GM18505 (cell line): ENCODE measurements around the gene VWA5B1.

Experiments used
- ATAC-seq: cut with Tn5 transposase; IDR thresholded peaks from one replicate; pipeline ENCODE4 v1.9.1; 2021; ENCODE audit not compliant: unreplicated experiment
- POLR2A ChIP-seq: IDR thresholded peaks from 4 replicates; pipeline ENCODE4 v1.6.1; 2011; ENCODE audit warnings: borderline replicate concordance; ENCODE audit not compliant: insufficient read depth, insufficient read length; ENCODE audit errors: extremely low read depth

VWA5B1 gene, protein sequence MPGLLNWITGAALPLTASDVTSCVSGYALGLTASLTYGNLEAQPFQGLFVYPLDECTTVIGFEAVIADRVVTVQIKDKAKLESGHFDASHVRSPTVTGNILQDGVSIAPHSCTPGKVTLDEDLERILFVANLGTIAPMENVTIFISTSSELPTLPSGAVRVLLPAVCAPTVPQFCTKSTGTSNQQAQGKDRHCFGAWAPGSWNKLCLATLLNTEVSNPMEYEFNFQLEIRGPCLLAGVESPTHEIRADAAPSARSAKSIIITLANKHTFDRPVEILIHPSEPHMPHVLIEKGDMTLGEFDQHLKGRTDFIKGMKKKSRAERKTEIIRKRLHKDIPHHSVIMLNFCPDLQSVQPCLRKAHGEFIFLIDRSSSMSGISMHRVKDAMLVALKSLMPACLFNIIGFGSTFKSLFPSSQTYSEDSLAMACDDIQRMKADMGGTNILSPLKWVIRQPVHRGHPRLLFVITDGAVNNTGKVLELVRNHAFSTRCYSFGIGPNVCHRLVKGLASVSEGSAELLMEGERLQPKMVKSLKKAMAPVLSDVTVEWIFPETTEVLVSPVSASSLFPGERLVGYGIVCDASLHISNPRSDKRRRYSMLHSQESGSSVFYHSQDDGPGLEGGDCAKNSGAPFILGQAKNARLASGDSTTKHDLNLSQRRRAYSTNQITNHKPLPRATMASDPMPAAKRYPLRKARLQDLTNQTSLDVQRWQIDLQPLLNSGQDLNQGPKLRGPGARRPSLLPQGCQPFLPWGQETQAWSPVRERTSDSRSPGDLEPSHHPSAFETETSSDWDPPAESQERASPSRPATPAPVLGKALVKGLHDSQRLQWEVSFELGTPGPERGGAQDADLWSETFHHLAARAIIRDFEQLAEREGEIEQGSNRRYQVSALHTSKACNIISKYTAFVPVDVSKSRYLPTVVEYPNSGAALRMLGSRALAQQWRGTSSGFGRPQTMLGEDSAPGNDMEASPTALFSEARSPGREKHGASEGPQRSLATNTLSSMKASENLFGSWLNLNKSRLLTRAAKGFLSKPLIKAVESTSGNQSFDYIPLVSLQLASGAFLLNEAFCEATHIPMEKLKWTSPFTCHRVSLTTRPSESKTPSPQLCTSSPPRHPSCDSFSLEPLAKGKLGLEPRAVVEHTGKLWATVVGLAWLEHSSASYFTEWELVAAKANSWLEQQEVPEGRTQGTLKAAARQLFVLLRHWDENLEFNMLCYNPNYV

DNA sequence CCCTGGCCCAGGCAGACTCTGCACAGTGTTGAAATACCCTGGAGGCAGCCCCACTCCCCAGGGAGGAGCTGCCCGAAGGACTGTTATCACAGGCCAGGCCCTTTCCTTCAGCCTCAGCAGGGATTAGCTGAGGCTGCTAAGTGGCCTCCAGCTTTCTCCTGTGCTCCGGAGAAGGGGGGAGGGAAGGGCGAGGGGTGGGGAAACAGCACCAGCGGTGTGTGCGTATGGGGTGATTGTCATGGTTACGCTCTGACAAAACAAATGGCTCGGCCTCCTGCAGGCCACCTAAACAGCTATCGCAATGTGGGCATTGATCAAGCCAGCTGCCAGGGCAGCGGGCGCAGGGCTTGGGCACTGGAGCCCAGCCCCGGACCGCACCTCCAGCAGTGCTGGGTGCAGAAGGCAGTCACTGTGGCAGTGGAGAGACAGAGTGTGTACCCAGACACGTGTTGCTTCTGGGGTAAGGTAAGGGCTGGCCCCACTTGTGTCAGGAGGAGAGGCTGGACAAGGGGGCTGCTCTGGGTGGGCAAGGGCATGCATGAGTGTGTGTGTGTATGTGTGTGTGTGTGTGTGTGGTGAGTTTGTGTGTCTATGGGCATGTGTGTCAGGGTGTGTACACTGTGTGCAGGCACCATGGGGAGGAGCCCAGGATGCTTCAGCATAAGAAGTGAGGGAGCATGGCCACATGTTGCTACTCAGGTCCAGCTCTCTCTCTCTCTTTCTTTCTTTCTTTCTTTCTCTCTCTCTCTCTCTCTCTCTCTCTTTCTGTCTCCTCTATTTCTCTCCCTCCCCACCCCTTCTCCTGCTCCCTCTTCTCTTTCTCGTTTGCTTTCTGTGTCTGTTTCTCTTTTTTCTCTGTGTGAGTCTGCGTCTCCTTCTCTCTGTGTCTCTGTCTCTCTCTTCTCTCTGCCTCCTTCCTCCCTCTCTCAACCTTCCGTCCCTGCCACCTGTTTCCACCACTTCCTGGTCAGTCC, at the start of gene VWA5B1:
TSS of gene VWA5B1 (plus strand) at position 252 of the 974 bp plus-strand sequence. CDS start 19,727 bp downstream, outside the sequence.
- no peak for ATAC-seq
- no peak for TF ChIP-seq POLR2A

DNA sequence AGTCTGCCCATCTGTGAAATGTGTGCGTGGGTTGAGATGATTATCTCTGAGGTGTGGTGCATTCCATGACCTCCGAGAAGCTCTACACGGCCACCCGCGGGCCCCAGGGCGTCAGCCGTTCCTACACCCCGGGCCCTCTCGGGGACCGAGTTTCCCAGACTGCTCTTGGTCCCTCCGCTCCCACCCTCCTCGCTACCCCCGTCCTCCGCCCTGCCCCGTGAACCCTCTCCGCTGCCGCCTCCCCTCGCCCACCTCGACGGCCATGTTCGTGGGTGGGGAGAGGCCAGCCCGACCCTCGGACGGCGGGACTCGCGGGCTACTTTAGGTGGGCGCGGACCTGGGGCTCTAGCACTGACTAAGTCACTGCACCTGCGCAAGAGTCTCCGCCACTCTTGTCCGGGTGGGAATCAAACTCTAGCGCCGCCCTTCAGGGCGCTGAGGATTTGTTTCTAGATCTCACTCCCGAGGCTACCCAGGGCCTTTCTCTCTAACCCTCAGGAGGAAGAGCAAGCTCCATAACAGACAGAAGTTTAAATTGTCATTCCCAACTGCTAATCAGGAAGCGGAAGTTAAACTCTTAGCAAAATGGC, 47.7 kb upstream of the VWA5B1 start:
- TF ChIP-seq POLR2A, result no peak
- no peak for ATAC-seq

DNA sequence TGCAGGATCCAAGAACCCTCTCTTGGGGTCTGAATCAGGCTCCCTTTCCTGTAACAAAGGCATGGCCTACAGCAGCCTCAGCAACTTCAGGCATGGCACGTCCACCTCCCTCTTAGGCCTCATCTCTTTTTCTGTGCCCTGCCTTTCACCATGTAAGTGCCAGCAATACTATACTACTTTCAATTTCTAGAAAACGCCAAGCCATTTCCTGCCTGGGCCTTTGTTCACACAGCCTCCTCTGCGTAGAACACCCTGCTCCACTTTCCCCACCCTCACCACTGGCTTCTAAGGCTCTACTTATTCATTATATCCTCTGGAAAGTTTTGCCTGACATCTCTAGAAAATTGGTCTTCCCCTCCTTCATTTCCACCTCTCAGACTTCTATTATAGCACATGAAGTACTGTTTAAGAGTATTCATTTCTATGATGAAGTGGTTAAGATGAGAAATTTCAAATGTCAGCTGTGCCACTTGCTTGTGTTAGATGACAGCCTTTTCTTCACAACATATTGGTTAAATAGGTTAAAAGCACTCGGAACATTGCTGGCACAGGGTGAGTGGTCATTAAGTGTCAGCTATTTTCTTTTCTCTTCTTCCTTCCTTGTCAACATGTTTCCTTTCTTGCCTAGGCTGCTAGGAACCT, 41.6 kb upstream of the VWA5B1 start:
- no peak for TF ChIP-seq POLR2A
- ATAC-seq, result no peak

DNA sequence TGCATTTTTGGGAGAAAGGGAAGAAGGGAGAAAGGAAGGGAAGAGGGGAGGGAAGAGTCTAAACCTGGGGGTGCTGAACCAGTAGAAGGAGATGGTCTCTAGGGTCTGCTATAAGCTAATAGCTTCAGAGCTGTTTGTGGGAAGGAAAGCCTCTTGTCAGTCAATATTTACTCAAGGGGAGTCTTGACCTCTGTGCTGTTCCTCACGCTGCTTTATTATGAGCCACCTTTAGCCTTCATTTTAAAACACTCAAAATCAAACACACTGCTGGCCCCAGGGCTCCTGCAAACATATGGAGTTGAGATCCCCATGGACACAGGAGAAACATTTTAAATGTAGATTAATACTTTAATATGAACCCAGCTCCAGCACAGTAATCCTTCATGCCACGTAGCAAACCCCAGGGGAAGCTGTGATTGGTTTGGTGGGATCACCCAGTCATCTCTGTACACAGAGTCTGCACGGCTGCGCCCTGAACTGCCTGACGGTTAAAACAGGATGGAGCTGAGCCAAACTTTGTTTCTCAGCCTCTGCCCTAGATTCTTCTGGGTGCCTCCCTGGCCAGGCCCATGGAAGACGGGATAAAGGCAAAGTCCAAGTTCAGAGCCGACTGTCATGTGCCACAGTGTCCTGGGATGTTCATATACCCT, 40.2 kb upstream of the VWA5B1 start:
- TF ChIP-seq POLR2A, result no peak
- ATAC-seq, result no peak

DNA sequence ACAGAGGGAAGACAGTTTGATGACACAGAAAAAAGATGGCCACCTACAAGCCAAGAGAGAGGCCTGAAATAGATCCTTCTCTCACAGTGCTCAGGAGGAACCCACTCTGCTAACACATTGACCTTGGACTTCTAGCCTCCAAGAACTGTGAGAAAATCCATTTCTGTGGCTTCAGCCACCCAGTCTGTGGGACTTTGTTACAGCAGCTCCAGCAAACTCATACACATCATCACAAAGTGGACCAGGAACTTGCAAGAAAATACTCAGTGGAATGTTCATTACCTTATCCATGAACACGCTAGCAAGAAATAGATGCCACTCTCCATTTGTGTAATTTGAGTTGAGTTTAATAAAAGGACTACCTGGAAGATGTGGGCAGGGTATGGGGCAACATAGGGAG, 38.1 kb upstream of the VWA5B1 start:
- no peak for TF ChIP-seq POLR2A
- no peak for ATAC-seq

DNA sequence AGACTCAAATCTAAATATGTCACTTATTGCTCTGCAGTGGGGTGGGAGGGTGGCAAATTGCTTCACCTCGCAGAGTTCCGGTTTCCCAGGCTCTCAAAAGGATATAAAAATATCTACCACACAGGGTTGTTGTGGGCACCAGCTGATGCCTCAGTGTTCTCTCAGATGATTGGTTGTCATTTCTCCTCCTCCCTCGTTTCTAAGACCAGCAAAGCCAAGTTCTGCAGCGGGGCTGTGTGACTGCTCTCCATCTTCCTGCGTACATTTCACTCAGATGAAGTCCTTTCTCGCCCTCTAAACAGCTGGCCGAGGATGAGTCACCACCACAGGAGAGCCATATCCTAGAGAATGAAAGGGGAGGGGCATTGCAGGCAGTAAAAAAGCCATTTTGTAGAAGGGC, 35.0 kb upstream of the VWA5B1 start:
- ATAC-seq, result no peak
- no peak for TF ChIP-seq POLR2A

DNA sequence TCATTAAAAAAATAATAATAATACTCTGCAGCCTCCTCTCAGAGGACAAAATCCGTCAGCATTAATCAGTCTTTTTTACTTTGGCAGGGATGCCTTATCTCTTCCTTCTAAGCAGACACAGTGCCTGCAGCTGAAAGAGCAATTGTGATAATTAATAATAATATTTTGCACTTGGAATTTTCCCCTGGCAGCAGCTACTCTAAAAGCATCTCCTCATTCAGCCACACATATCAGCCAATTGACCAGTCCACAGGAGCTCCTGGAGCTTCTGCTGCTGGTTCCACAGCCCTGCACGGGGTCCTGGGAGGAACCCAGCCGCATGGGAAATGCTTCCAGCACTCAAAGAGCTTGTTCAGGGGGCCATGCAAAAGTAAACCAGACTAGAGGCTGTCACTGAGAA, 31.0 kb upstream of the VWA5B1 start:
- TF ChIP-seq POLR2A, result no peak
- no peak for ATAC-seq

DNA sequence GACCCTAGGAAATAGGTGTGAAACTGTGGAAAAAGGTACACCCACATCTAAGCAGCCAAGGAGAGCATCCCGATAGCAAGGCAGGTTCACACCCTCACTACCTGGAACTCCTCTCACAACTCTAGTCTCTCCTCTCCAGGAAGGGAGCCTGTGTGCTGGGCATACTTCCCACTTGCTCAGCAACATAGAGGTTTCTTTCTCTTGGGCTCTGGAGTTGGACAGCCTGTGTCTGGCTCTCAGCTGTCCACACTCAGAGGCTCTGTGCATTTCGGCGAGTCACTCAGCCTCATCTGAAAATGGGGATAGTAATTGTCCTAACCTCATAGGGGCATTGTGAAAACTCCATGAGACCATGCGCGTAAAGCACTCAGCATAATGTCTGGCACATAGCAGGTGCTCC, 29.6 kb upstream of the VWA5B1 start:
- no peak for TF ChIP-seq POLR2A
- ATAC-seq, result no peak

DNA sequence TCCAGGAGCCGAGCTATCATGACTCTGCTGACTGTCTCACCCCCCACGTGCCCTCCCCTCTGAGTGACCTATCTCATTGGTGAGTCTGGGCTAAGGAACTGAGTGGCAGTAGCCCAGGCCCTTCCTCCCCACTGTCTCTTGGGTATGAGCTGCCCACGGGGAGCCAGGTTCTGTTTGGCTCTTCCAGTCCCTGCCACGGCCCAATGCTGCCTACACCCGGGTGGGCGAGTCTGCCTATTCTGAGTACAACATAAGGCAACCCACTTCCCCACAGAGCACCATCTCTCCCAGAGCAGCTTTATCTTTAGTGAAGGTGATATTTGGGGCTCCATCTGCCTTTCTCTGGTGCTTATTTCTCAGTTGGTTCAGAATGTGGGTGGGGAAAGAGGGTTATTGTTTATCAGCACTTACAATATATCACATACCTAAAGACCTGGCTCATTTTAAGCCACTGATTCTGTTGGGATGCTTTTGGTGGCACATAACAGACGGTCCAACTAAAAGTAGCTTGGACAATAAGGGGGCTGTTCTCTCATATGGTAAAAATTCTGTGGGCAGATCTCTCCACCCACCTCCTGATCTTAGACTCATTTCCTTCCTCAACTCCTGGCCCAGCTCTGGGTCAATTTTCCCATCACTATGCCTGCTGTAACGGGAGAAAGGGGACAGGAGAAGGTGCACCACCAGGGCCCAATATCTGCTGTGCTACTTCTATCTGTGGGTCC, 27.7 kb upstream of the VWA5B1 start:
- ATAC-seq, result no peak
- TF ChIP-seq POLR2A, result no peak

DNA sequence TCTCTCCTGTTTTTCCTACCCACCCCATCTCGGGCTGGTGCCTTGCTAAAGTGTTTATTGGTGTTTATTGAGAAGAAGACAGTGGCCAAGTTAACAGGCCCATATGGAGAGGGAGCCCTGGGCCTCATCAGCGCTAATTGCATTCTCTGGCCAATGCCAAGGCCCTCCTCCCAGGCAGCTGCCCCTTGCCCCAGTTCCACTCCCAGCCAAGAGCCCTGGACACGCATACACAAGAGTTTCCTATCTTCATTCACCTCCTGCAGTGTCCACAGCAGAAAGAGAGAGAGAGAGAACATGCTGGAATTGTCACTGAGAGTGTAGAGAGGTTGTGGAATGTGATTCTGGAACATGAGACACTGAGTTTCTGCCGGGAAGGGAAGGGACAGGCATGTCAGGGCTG, 25.4 kb upstream of the VWA5B1 start:
- TF ChIP-seq POLR2A, result no peak

DNA sequence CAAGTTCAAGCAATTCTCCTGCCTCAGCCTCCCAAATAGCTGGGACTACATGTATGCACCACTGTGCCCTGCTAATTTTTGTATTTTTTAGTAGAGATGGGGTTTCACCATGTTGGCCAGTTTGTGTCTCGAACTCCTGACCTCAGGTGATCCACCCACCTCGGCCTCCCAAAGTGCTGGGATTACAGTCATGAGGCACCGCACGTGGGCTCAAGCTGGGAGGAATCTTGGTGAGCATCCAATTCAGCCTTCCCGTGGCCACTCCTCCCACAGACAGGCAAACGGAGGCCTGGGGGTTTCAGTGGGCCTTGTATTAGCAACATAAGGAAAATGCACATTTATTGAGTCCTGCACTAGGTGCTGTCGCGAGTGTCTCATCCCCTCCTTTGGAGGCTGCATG, 24.5 kb upstream of the VWA5B1 start:
- TF ChIP-seq POLR2A, result no peak
- ATAC-seq, result no peak

More for the DNA sequence above, 25.4 kb upstream of the VWA5B1 start:
- no peak for ATAC-seq

DNA sequence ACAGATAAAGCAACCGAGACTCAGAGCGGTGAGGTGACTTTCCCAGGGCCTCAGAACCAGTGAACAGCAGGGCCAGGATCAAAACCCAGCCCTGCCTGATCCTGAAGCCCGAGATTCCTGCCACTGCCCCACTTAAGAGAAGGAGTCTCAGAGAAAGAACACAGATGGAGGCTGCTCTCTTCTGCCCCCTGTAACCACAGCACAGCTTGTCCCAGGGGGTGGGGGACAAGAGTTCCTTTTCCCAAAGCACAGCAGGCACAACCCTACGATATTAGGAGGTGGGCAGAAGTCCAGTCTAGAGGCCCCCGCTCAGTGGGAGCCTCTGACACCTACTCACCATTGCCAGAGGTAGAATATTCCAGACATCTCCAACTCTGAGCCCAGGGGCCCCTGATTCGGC, 24.0 kb upstream of the VWA5B1 start:
- no peak for TF ChIP-seq POLR2A
- no peak for ATAC-seq
